H9 (cell line): ENCODE results near the gene SH3GL3. TPM values are rescaled to one million over a fixed set of nuclear protein-coding genes. Genes with fewer than 3 reads are reported as not detected.

ENCODE experiments used
- DNase-seq: peaks from one replicate; pipeline ENCODE4 v3.0.0-alpha.2; 2017
- H2AFZ ChIP-seq: one replicate; pipeline ENCODE4 v1.6.1; 2013; ENCODE audit warnings: mild to moderate bottlenecking, low read length, control low read depth, moderate library complexity
- H2AK5ac ChIP-seq: 2 replicates; pipeline ENCODE4 v1.6.1; 2013; ENCODE audit warnings: low read length, control low read depth, mixed read lengths; ENCODE audit not compliant: insufficient read length
- H2BK120ac ChIP-seq: one replicate; pipeline ENCODE4 v1.6.1; 2013; ENCODE audit warnings: low read depth, mild to moderate bottlenecking, low read length, control low read depth, inconsistent platforms; ENCODE audit not compliant: poor library complexity, severe bottlenecking
- H2BK12ac ChIP-seq: 2 replicates; pipeline ENCODE4 v1.6.1; 2013; ENCODE audit warnings: low read length, control low read depth, mixed read lengths, low read depth; ENCODE audit not compliant: insufficient read length
- H2BK15ac ChIP-seq: 2 replicates; pipeline ENCODE4 v1.6.1; 2013; ENCODE audit warnings: low read depth, low read length, control low read depth
- H2BK20ac ChIP-seq: one replicate; pipeline ENCODE4 v1.6.1; 2013; ENCODE audit warnings: low read depth, mild to moderate bottlenecking, low read length, control low read depth, inconsistent platforms; ENCODE audit not compliant: poor library complexity, severe bottlenecking
- H2BK5ac ChIP-seq: 2 replicates; pipeline ENCODE4 v1.6.1; 2013; ENCODE audit warnings: low read length, control low read depth, mixed read lengths; ENCODE audit not compliant: insufficient read length
- H3K14ac ChIP-seq: 2 replicates; pipeline ENCODE4 v1.6.1; 2013; ENCODE audit warnings: low read length, control low read depth; ENCODE audit not compliant: insufficient read depth
- H3K18ac ChIP-seq: 2 replicates; pipeline ENCODE4 v1.6.1; 2013; ENCODE audit warnings: low read depth, mild to moderate bottlenecking, mixed read lengths, low read length, control low read depth; ENCODE audit not compliant: insufficient read length
- H3K23ac ChIP-seq: 2 replicates; pipeline ENCODE4 v1.6.1; 2013; ENCODE audit warnings: low read length, control low read depth, mixed read lengths, low read depth; ENCODE audit not compliant: insufficient read length
- H3K23me2 ChIP-seq: 2 replicates; pipeline ENCODE4 v1.6.1; 2013; ENCODE audit warnings: low read depth, mild to moderate bottlenecking, mixed read lengths, low read length, control low read depth; ENCODE audit not compliant: insufficient read length, poor library complexity, severe bottlenecking
- H3K27ac ChIP-seq: 2 replicates; pipeline ENCODE4 v1.5.1; 2013; ENCODE audit warnings: low read length, control low read depth, mixed read lengths, low read depth; ENCODE audit not compliant: insufficient read length
- H3K27me3 ChIP-seq: 2 replicates; pipeline ENCODE4 v1.6.1; 2013; ENCODE audit warnings: low read length, control low read depth, inconsistent platforms; ENCODE audit not compliant: insufficient read depth
- H3K4ac ChIP-seq: 2 replicates; pipeline ENCODE4 v1.6.1; 2013; ENCODE audit warnings: low read depth, mild to moderate bottlenecking, control low read depth, inconsistent platforms, low read length, moderate library complexity
- H3K4me1 ChIP-seq: 2 replicates; pipeline ENCODE4 v1.6.1; 2013; ENCODE audit warnings: low read length, control low read depth, inconsistent platforms; ENCODE audit not compliant: insufficient read depth
- H3K4me2 ChIP-seq: 2 replicates; pipeline ENCODE4 v1.6.1; 2013; ENCODE audit warnings: low read length, control low read depth, mixed read lengths; ENCODE audit not compliant: insufficient read length, insufficient read depth
- H3K56ac ChIP-seq: 2 replicates; pipeline ENCODE4 v1.6.1; 2013; ENCODE audit warnings: low read depth, mild to moderate bottlenecking, mixed read lengths, low read length, control low read depth; ENCODE audit not compliant: insufficient read length
- H3K79me1 ChIP-seq: 2 replicates; pipeline ENCODE4 v1.6.1; 2013; ENCODE audit warnings: low read depth, mild to moderate bottlenecking, moderate library complexity, low read length, control low read depth, inconsistent platforms; ENCODE audit not compliant: insufficient read depth, poor library complexity, severe bottlenecking
- H3K79me2 ChIP-seq: 2 replicates; pipeline ENCODE4 v1.6.1; 2013; ENCODE audit warnings: low read length, control low read depth, inconsistent platforms; ENCODE audit not compliant: insufficient read depth
- H3K9ac ChIP-seq: 2 replicates; pipeline ENCODE4 v1.6.1; 2013; ENCODE audit warnings: low read length, control low read depth, mixed read lengths; ENCODE audit not compliant: insufficient read length; ENCODE audit errors: extremely low read depth
- H3K9me3 ChIP-seq: one replicate; pipeline ENCODE4 v1.6.1; 2013; ENCODE audit warnings: low read depth, low read length, inconsistent platforms; ENCODE audit not compliant: control insufficient read depth
- H3T11ph ChIP-seq: one replicate; pipeline ENCODE4 v1.6.1; 2013; ENCODE audit warnings: mild to moderate bottlenecking, low read length, control low read depth, inconsistent platforms
- H4K20me1 ChIP-seq: one replicate; pipeline ENCODE4 v1.6.1; 2013; ENCODE audit not compliant: control insufficient read depth, insufficient read length, insufficient read depth
- H4K5ac ChIP-seq: 2 replicates; pipeline ENCODE4 v1.6.1; 2013; ENCODE audit warnings: low read depth, mild to moderate bottlenecking, mixed read lengths, low read length, control low read depth; ENCODE audit not compliant: insufficient read length
- H4K8ac ChIP-seq: replicated peaks from 2 replicates; pipeline ENCODE4 v1.6.1; 2013; ENCODE audit warnings: low read length, control low read depth, mixed read lengths, low read depth; ENCODE audit not compliant: insufficient read length
- H4K91ac ChIP-seq: 2 replicates; pipeline ENCODE4 v1.6.1; 2013; ENCODE audit warnings: low read depth, mild to moderate bottlenecking, moderate library complexity, mixed read lengths, low read length, control low read depth; ENCODE audit not compliant: insufficient read length
- H3K27ac Mint-ChIP-seq, 3 experiments: 2 replicates in 2 of 3; 3 replicates in 1 of 3; pipeline ENCODE4 v1.8.0; 2020 to 2021; ENCODE audit warnings: mixed read lengths in 3 of 3, mild to moderate bottlenecking in 1 of 3, moderate library complexity in 1 of 3
- H3K27me3 Mint-ChIP-seq: 2 replicates; pipeline ENCODE4 v1.8.0; 2021; ENCODE audit warnings: low read depth, mild to moderate bottlenecking, moderate library complexity, mixed read lengths
- H3K36me3 Mint-ChIP-seq, 3 experiments: 2 replicates in 2 of 3; 3 replicates in 1 of 3; pipeline ENCODE4 v1.8.0; 2020 to 2021; ENCODE audit warnings: low read depth in 3 of 3, mixed read lengths in 3 of 3; ENCODE audit not compliant: insufficient read depth in 1 of 3
- H3K4me1 Mint-ChIP-seq, 2 experiments: 2 replicates each; pipeline ENCODE4 v1.8.0; 2020; ENCODE audit warnings: mixed read lengths in 2 of 2
- H3K4me3 Mint-ChIP-seq, 2 experiments: 2 replicates in 1 of 2; 3 replicates in 1 of 2; pipeline ENCODE4 v1.8.0; 2020 to 2021; ENCODE audit warnings: mild to moderate bottlenecking in 2 of 2, mixed read lengths in 2 of 2, moderate library complexity in 1 of 2
- H3K9me3 Mint-ChIP-seq, 2 experiments: 2 replicates in 1 of 2; 3 replicates in 1 of 2; pipeline ENCODE4 v1.8.0; 2020; ENCODE audit warnings: mild to moderate bottlenecking in 2 of 2, mixed read lengths in 2 of 2, moderate library complexity in 1 of 2
- WGBS: extraction: QIAGEN DNeasy Blood & Tissue Kit; methylation state at CpG from one replicate; pipeline ENCODE4 v1.1.7; 2013; ENCODE audit warnings: missing lambda C conversion rate, low lambda C conversion rate, mixed read lengths; ENCODE audit not compliant: insufficient read length; ENCODE audit errors: extremely low coverage; 5-methylcytosine and 5-hydroxymethylcytosine counted together
- total RNA-seq: library from RNA; stranded (reverse); gene quantifications from 2 replicates; pipeline ENCODE4 v1.2.1, GENCODE V29; 2021
- TF ChIP-seq, protein P1 (sequence below): fragments of 200-600 bp; sonication (generic); conservative IDR thresholded peaks from 3 replicates; pipeline ENCODE4 v1.8.0; 2021; ENCODE audit warnings: antibody characterized with exemption, mild to moderate bottlenecking

Gene SH3GL3
- total RNA-seq, 1 experiment from 2014 or later = 11.2 TPM

- Histone ChIP-seq H3K27ac (no peak overlapping the region), H2BK20ac (no peak overlapping the region), H2BK12ac (no peak overlapping the region), H4K5ac (no peak overlapping the region), H2AK5ac (no peak overlapping the region), H3K9ac (no peak overlapping the region), H2BK120ac (no peak overlapping the region), H2AFZ (no peak overlapping the region), H4K20me1 (no peaks in the 10 kb centered on the region), H3K23ac (no peak overlapping the region), H3K27me3 (no peaks in the 10 kb centered on the region), H4K8ac (no peak overlapping the region), H4K91ac (no peak overlapping the region), H3T11ph (no peak overlapping the region), H3K23me2 (no peaks in the 10 kb centered on the region), H2BK15ac (no peak overlapping the region), H3K4ac (no peak overlapping the region), H3K18ac (no peak overlapping the region), H3K9me3 (no peaks in the 10 kb centered on the region), H3K4me1 (peaks cover 13% of the 10 kb centered on the region), H3K4me2 (no peak overlapping the region), H3K14ac (no peak overlapping the region), H3K56ac (no peak overlapping the region), H2BK5ac (no peak overlapping the region), H3K79me1 (no peaks in the 10 kb centered on the region), H3K79me2 (no peaks in the 10 kb centered on the region)
- Mint-ChIP-seq H3K27me3 (no peaks in the 10 kb centered on the region), H3K27ac (no peak overlapping the region), H3K36me3 (peaks cover 0 to 7% (median 1%) of the 10 kb centered on the region in 3 experiments; a peak in 1 of 7 replicates), H3K4me1 (peaks cover 28 to 36% of the 10 kb centered on the region in 2 experiments), H3K9me3 (peaks cover 0 to 2% of the 10 kb centered on the region in 2 experiments; a peak in 1 of 5 replicates), H3K4me3 (no peak overlapping the region)
- WGBS = no CpG with 5 or more reads among the region's 2 CpGs
- TF ChIP-seq, protein P1, sequence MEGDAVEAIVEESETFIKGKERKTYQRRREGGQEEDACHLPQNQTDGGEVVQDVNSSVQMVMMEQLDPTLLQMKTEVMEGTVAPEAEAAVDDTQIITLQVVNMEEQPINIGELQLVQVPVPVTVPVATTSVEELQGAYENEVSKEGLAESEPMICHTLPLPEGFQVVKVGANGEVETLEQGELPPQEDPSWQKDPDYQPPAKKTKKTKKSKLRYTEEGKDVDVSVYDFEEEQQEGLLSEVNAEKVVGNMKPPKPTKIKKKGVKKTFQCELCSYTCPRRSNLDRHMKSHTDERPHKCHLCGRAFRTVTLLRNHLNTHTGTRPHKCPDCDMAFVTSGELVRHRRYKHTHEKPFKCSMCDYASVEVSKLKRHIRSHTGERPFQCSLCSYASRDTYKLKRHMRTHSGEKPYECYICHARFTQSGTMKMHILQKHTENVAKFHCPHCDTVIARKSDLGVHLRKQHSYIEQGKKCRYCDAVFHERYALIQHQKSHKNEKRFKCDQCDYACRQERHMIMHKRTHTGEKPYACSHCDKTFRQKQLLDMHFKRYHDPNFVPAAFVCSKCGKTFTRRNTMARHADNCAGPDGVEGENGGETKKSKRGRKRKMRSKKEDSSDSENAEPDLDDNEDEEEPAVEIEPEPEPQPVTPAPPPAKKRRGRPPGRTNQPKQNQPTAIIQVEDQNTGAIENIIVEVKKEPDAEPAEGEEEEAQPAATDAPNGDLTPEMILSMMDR = no peak
- DNase-seq = no peak
Observed at GRCh38 chr15:83476066-83476465, 28.9 kb downstream of the SH3GL3 start.
